B cell (primary cell): ENCODE results near the gene HSD17B14. TPM values are rescaled to one million over a fixed set of nuclear protein-coding genes. Genes with fewer than 3 reads are reported as not detected.

ENCODE experiments used
- ATAC-seq: fragments of 200-7000 bp; cut with Tn5 transposase; one replicate; pipeline ENCODE4 v1.10.0; 2021; ENCODE audit warnings: low read depth, mild to moderate bottlenecking, moderate number of reproducible peaks, moderate library complexity
- CTCF ChIA-PET: fragments of 350-600 bp; sonication (Branson Sonifier 250); formaldehyde crosslinking; loops from one replicate; lab custom pipeline; 2021; ENCODE audit warnings: antibody characterized with exemption, inconsistent platforms; lab: Charles Lee
- POLR2A ChIA-PET: fragments of 350-600 bp; sonication (Branson Sonifier 250); formaldehyde crosslinking; loops from one replicate; lab custom pipeline; 2021; ENCODE audit warnings: antibody characterized with exemption; lab: Charles Lee
- DNase-seq: peaks from one replicate; pipeline ENCODE4 v3.0.0; 2013
- H2AFZ ChIP-seq: 2 replicates; pipeline ENCODE4 v1.6.1; 2012; ENCODE audit warnings: mild to moderate bottlenecking, low read depth, low read length; ENCODE audit not compliant: insufficient read depth, poor library complexity, severe bottlenecking
- H3K27ac ChIP-seq, 2 donors: 1 replicate in 1 of 2; 2 replicates in 1 of 2; pipeline ENCODE4 v1.5.1; 2012 to 2013; ENCODE audit warnings: low read length in 2 of 2, mild to moderate bottlenecking in 2 of 2, moderate library complexity in 1 of 2
- H3K27me3 ChIP-seq, 4 experiments: fragments of 200-600 bp in 1 of 4; sonication (generic) in 1 of 4; replicated peaks in 1 of 4; 1 replicate in 2 of 4; 2 replicates in 2 of 4; pipeline versions ENCODE4 v1.6.1 to v1.7.0; 2013 to 2016; ENCODE audit warnings: low read length in 3 of 4, mild to moderate bottlenecking in 2 of 4, mixed read lengths in 1 of 4, moderate library complexity in 1 of 4; ENCODE audit not compliant: insufficient read depth in 4 of 4, control insufficient read depth in 3 of 4; ENCODE audit errors: control extremely low read depth in 1 of 4
- H3K36me3 ChIP-seq, 2 experiments: replicated peaks in 1 of 2; 1 replicate in 1 of 2; 2 replicates in 1 of 2; pipeline versions ENCODE4 v1.6.1 to v1.7.1; 2013; ENCODE audit warnings: low read length in 1 of 2; ENCODE audit not compliant: insufficient read depth in 2 of 2, control insufficient read depth in 1 of 2; ENCODE audit errors: control extremely low read depth in 1 of 2, extremely low read depth in 1 of 2
- H3K4me1 ChIP-seq, 2 donors: fragments of 200-600 bp in 1 of 2; sonication (generic) in 1 of 2; 1 replicate in 1 of 2; 2 replicates in 1 of 2; pipeline versions ENCODE4 v1.5.1 to v1.6.1; 2013 to 2017; ENCODE audit warnings: low read length in 2 of 2; ENCODE audit not compliant: control insufficient read depth in 2 of 2, insufficient read depth in 2 of 2
- H3K4me2 ChIP-seq: replicated peaks from 2 replicates; pipeline ENCODE3; 2012; ENCODE audit warnings: mild to moderate bottlenecking, low read depth, low read length; ENCODE audit not compliant: poor library complexity, severe bottlenecking
- H3K4me3 ChIP-seq, 5 experiments: fragments of 200-600 bp in 1 of 5; sonication (generic) in 1 of 5; 1 replicate in 3 of 5; 2 replicates in 2 of 5; pipeline versions ENCODE4 v1.5.1 to v1.7.0; 2011 to 2016; ENCODE audit warnings: low read length in 4 of 5, mild to moderate bottlenecking in 4 of 5, low read depth in 2 of 5, control low read depth in 1 of 5, moderate library complexity in 1 of 5; ENCODE audit not compliant: insufficient read depth in 1 of 5; ENCODE audit errors: control extremely low read depth in 1 of 5, extremely low read depth in 1 of 5
- H3K79me2 ChIP-seq: fragments of 200-600 bp; sonication (generic); one replicate; pipeline ENCODE4 v1.6.0; 2016; ENCODE audit warnings: low read length; ENCODE audit not compliant: control insufficient read depth, insufficient read depth
- H3K9ac ChIP-seq: fragments of 200-600 bp; sonication (generic); 2 replicates; pipeline ENCODE4 v1.6.1; 2017; ENCODE audit warnings: mild to moderate bottlenecking, low read length, moderate library complexity
- H3K9me3 ChIP-seq, 3 donors: one replicate each; pipeline versions ENCODE4 v1.6.1 to v1.7.1; 2013; ENCODE audit warnings: low read length in 2 of 3; ENCODE audit not compliant: control insufficient read depth in 2 of 3, insufficient read depth in 1 of 3; ENCODE audit errors: control extremely low read depth in 1 of 3
- H4K20me1 ChIP-seq: 2 replicates; pipeline ENCODE4 v1.6.0; 2012; ENCODE audit warnings: mild to moderate bottlenecking, low read length; ENCODE audit not compliant: insufficient read depth, control insufficient read depth, poor library complexity, severe bottlenecking
- H3K27ac Mint-ChIP-seq: one replicate; pipeline ENCODE4 v1.8.0; 2021; ENCODE audit warnings: mixed read lengths
- H3K27me3 Mint-ChIP-seq: one replicate; pipeline ENCODE4 v1.8.0; 2021; ENCODE audit warnings: mixed read lengths
- H3K4me1 Mint-ChIP-seq: one replicate; pipeline ENCODE4 v1.8.0; 2021; ENCODE audit warnings: mixed read lengths
- H3K4me3 Mint-ChIP-seq: one replicate; pipeline ENCODE4 v1.8.0; 2021; ENCODE audit warnings: mixed read lengths
- H3K9me3 Mint-ChIP-seq: one replicate; pipeline ENCODE4 v1.8.0; 2022; ENCODE audit warnings: mixed read lengths; ENCODE audit not compliant: insufficient read depth
- EZH2 ChIP-seq: IDR thresholded peaks from 2 replicates; pipeline ENCODE4 v1.6.1; 2012; ENCODE audit warnings: borderline replicate concordance, low read depth, mild to moderate bottlenecking, moderate library complexity, low read length; ENCODE audit not compliant: insufficient read depth, poor library complexity, severe bottlenecking
- WGBS: methylation state at CpG from one replicate; pipeline ENCODE4 v1.1.5; 2013; ENCODE audit warnings: missing lambda C conversion rate; ENCODE audit not compliant: insufficient coverage; 5-methylcytosine and 5-hydroxymethylcytosine counted together
- intact Hi-C: fragments of 100-400 bp; cut with micrococcal nuclease; formaldehyde crosslinking; loops from one replicate; pipeline ENCODE4 v1.10.0; 2022
- polyA plus RNA-seq: library from polyadenylated mRNA; depleted of rRNA; stranded (reverse); fragments of >200 nt; gene quantifications from 2 replicates; pipeline ENCODE4 v1.2.3, GENCODE V29; 2012
- total RNA-seq, 2 donors: library from RNA; stranded (reverse); fragments of 120-200 nt in 1 of 2; gene quantifications; 1 replicate in 1 of 2; 2 replicates in 1 of 2; pipeline versions ENCODE4 v1.2.3 to v1.2.4, GENCODE V29; 2013 to 2022
- TF ChIP-seq, protein P1 (sequence below): fragments of 200-600 bp; IDR thresholded peaks from one replicate; pipeline ENCODE4 v1.8.0; 2022; ENCODE audit warnings: antibody characterized with exemption, mild to moderate bottlenecking

The HSD17B14 gene
- total and polyA plus RNA-seq, 2 donors (not counting 1 experiment from before 2014, with no cell fraction given): 2.5 to 2.9 TPM

DNA sequence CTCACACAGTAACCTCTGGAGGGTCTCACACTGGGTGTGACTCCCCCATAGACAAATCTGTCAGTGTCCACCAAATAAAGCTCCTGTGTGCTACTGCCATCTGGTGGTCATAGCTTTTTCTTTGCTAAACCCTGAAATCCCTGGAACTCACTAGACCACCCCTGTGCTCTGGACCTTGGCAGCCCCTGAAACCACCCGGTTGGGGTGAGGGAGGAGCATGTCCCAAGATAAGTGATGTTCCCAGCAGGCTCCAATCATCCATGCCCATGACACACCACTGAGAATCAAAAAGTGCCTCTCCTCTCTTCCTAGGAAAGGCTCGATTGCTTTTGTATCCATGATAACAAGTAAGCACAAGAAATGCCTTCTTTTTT, 6.5 kb upstream of the HSD17B14 start:
- H3K27ac ChIP-seq: no peak overlapping the region
- ATAC-seq: peak; percentile 71
- no peaks in the 10 kb centered on the region for H3K4me1 ChIP-seq
- no peak overlapping the region for H3K4me3 ChIP-seq
- Mint-ChIP-seq H3K4me3 (no peak overlapping the region), H3K4me1 (peaks cover 3% of the 10 kb centered on the region), H3K27ac (no peak overlapping the region), H3K27me3 (no peaks in the 10 kb centered on the region), H3K9me3 (no peaks in the 10 kb centered on the region)
- ChIA-PET CTCF (interaction anchor here (0.6 to 12.9 kb wide), 40 partner anchors 9 to 921 kb away, joined by 3 to 553 read pairs (median 5); partner anchors contain the start of genes BCAT2, CA11, DBP and DHDH), POLR2A (interaction anchor here (0.5 to 1.9 kb wide), 6 partner anchors 40 to 279 kb away, joined by 3 to 9 read pairs (median 6); partner anchors contain the start of gene CA11)
- H3K9me3 ChIP-seq: no peaks in the 10 kb centered on the region
- TF ChIP-seq EZH2: no peak
- TF ChIP-seq, protein P1, sequence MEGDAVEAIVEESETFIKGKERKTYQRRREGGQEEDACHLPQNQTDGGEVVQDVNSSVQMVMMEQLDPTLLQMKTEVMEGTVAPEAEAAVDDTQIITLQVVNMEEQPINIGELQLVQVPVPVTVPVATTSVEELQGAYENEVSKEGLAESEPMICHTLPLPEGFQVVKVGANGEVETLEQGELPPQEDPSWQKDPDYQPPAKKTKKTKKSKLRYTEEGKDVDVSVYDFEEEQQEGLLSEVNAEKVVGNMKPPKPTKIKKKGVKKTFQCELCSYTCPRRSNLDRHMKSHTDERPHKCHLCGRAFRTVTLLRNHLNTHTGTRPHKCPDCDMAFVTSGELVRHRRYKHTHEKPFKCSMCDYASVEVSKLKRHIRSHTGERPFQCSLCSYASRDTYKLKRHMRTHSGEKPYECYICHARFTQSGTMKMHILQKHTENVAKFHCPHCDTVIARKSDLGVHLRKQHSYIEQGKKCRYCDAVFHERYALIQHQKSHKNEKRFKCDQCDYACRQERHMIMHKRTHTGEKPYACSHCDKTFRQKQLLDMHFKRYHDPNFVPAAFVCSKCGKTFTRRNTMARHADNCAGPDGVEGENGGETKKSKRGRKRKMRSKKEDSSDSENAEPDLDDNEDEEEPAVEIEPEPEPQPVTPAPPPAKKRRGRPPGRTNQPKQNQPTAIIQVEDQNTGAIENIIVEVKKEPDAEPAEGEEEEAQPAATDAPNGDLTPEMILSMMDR: peak; percentile 82
- no peak overlapping the region for H3K4me2 ChIP-seq
- peak; percentile 79 for DNase-seq
- H3K9ac ChIP-seq: no peak overlapping the region
- no peak overlapping the region for H2AFZ ChIP-seq
- no CpG with 5 or more reads among the region's 2 CpGs for WGBS
- H4K20me1 ChIP-seq: no peaks in the 10 kb centered on the region
- H3K79me2 ChIP-seq: no peaks in the 10 kb centered on the region
- intact Hi-C loops: loop anchor here (1.0 to 2.0 kb wide), 4 partner anchors 47 to 196 kb away; partner anchors contain the start of gene CA11
- H3K27me3 ChIP-seq: no peaks in the 10 kb centered on the region
- no peaks in the 10 kb centered on the region for H3K36me3 ChIP-seq

DNA sequence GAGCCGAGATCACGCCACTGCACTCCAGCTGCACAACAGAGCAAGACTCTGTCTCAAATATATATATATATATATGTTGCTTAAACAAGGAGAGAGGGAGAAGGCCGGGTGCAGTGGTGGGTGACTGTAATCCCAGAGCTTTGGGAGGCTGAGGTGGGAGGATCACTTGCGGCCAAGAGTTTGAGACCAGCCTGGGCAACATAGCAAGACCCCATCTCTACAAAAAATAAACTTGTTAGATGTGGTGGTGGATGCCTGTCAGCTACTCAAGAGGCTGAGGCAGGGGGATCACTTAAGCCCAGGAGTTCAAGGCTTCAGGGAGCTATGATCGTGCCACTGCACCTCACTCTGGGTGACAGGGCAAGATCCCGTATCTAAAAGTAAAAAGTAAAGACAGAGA, 5.3 kb upstream of the HSD17B14 start:
- H4K20me1 ChIP-seq: no peaks in the 10 kb centered on the region
- peaks cover 0 to 3% (median 0%) of the 10 kb centered on the region in 3 donors for H3K9me3 ChIP-seq
- Mint-ChIP-seq H3K9me3 (no peaks in the 10 kb centered on the region), H3K27me3 (no peaks in the 10 kb centered on the region), H3K4me1 (peaks cover 11% of the 10 kb centered on the region), H3K27ac (no peak overlapping the region), H3K4me3 (no peak overlapping the region)
- peaks cover 4 to 10% of the 10 kb centered on the region in 2 donors for H3K4me1 ChIP-seq
- intact Hi-C loops: no loop called here
- no peaks in the 10 kb centered on the region for H3K79me2 ChIP-seq
- no peak overlapping the region for H3K4me3 ChIP-seq
- no peak overlapping the region for H3K4me2 ChIP-seq
- ChIA-PET CTCF (interaction anchor here (0.6 to 12.9 kb wide), 24 partner anchors 8 to 352 kb away, joined by 3 to 553 read pairs (median 5); partner anchors contain the start of genes NUCB1 and PPP1R15A), POLR2A (interaction anchor here (1.9 kb wide), 1 partner anchor 46 kb away, joined by 8 read pairs; no protein-coding TSS in a partner anchor)
- H3K27me3 ChIP-seq: peaks cover 0 to 8% (median 1%) of the 10 kb centered on the region in 4 experiments
- DNase-seq (no peak), ATAC-seq (no peak)
- TF ChIP-seq, protein P1: no peak
- no peak for TF ChIP-seq EZH2
- no peaks in the 10 kb centered on the region for H3K36me3 ChIP-seq
- 93% methylated on average over 2 of the region's 6 CpGs for WGBS
- H3K9ac ChIP-seq: no peak overlapping the region
- H3K27ac ChIP-seq: no peak overlapping the region
- no peak overlapping the region for H2AFZ ChIP-seq
